ENCODE results near the gene TRPV4. TPM values are rescaled to one million over a fixed set of nuclear protein-coding genes. Genes with fewer than 3 reads are reported as not detected.

Gene TRPV4
- total RNA-seq, 1 experiment from 2014 or later: 2.9 TPM

- Mint-ChIP-seq H3K4me3 (no peak overlapping the region), H3K36me3 (no peaks in the 10 kb centered on the region), H3K27me3 (ENCODE audit: low read depth) (no peaks in the 10 kb centered on the region; the same call in none of the 2 replicates), H3K9me3 (no peaks in the 10 kb centered on the region), H3K4me1 (peaks cover 3% of the 10 kb centered on the region; the same call in 1 of the 2 replicates), H3K27ac (no peak overlapping the region)
- ATAC-seq (no peak), DNase-seq (ENCODE audit: low spot score) (no peak)
- TF ChIP-seq, protein P1, sequence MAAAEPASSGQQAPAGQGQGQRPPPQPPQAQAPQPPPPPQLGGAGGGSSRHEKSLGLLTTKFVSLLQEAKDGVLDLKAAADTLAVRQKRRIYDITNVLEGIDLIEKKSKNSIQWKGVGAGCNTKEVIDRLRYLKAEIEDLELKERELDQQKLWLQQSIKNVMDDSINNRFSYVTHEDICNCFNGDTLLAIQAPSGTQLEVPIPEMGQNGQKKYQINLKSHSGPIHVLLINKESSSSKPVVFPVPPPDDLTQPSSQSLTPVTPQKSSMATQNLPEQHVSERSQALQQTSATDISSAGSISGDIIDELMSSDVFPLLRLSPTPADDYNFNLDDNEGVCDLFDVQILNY (CRISPR knock-in tag; IDR thresholded peaks at IDR 0.05): no peak
- TF ChIP-seq ZNF423 (CRISPR knock-in tag; IDR thresholded peaks at IDR 0.05): no peak
- TF ChIP-seq ZNF219 (CRISPR knock-in tag; IDR thresholded peaks at IDR 0.05; ENCODE audit: borderline replicate concordance): no peak
- TF ChIP-seq MLX (CRISPR knock-in tag; IDR thresholded peaks at IDR 0.05): no peak
- TF ChIP-seq RELA (CRISPR knock-in tag; IDR thresholded peaks at IDR 0.05; ENCODE audit: borderline replicate concordance): no peak
- TF ChIP-seq ETV6 (CRISPR knock-in tag; IDR thresholded peaks at IDR 0.05): no peak
- no peak for TF ChIP-seq OVOL2 (CRISPR knock-in tag; IDR thresholded peaks at IDR 0.05; ENCODE audit: borderline replicate concordance)
- TF ChIP-seq ZNF263 (CRISPR knock-in tag; IDR thresholded peaks at IDR 0.05; ENCODE audit: low read depth): no peak
- no peak for TF ChIP-seq FOXP1 (CRISPR knock-in tag; IDR thresholded peaks at IDR 0.05; ENCODE audit: borderline replicate concordance)
- TF ChIP-seq HMGA2 (CRISPR knock-in tag; IDR thresholded peaks at IDR 0.05): no peak
- TF ChIP-seq IRF2 (CRISPR knock-in tag; IDR thresholded peaks at IDR 0.05; ENCODE audit: borderline replicate concordance, low read depth): no peak
- TF ChIP-seq, protein P2, sequence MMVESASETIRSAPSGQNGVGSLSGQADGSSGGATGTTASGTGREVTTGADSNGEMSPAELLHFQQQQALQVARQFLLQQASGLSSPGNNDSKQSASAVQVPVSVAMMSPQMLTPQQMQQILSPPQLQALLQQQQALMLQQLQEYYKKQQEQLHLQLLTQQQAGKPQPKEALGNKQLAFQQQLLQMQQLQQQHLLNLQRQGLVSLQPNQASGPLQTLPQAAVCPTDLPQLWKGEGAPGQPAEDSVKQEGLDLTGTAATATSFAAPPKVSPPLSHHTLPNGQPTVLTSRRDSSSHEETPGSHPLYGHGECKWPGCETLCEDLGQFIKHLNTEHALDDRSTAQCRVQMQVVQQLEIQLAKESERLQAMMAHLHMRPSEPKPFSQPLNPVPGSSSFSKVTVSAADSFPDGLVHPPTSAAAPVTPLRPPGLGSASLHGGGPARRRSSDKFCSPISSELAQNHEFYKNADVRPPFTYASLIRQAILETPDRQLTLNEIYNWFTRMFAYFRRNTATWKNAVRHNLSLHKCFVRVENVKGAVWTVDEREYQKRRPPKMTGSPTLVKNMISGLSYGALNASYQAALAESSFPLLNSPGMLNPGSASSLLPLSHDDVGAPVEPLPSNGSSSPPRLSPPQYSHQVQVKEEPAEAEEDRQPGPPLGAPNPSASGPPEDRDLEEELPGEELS (CRISPR knock-in tag; IDR thresholded peaks at IDR 0.05): no peak
- TF ChIP-seq NFYB (CRISPR knock-in tag; conservative IDR thresholded peaks at IDR 0.05; ENCODE audit: low read depth): no peak
- ChIA-PET POLR2A (no interaction called here), CTCF (no interaction called here)
Measured at GRCh38 chr12:109789526-109790048, 43.6 kb downstream of the TRPV4 start.

GRCh38 chr12:109786799-109787198 is 46.4 kb downstream of the TRPV4 start:
- H3K4me1 Mint-ChIP-seq: 0 out of 2 replicates have a peak, but pooled peaks cover 3% of the 10 kb centered on the region
- ChIA-PET POLR2A (no interaction called here), CTCF (interaction anchor here (1.0 to 1.6 kb wide), 3 partner anchors 9 to 189 kb away, joined by 3 to 5 read pairs (median 5); no protein-coding TSS in a partner anchor)
- H3K4me3 Mint-ChIP-seq: no peak overlapping the region
- H3K27me3 Mint-ChIP-seq (ENCODE audit: low read depth): no peaks in the 10 kb centered on the region; the same call in 1 of the 2 replicates
- no peaks in the 10 kb centered on the region for H3K36me3 Mint-ChIP-seq
- no peak for DNase-seq (ENCODE audit: low spot score)
- no peaks in the 10 kb centered on the region for H3K9me3 Mint-ChIP-seq
- H3K27ac Mint-ChIP-seq: no peak overlapping the region
- no peak for ATAC-seq
- TF ChIP-seq, protein P3, sequence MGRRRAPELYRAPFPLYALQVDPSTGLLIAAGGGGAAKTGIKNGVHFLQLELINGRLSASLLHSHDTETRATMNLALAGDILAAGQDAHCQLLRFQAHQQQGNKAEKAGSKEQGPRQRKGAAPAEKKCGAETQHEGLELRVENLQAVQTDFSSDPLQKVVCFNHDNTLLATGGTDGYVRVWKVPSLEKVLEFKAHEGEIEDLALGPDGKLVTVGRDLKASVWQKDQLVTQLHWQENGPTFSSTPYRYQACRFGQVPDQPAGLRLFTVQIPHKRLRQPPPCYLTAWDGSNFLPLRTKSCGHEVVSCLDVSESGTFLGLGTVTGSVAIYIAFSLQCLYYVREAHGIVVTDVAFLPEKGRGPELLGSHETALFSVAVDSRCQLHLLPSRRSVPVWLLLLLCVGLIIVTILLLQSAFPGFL (CRISPR knock-in tag; IDR thresholded peaks at IDR 0.05; ENCODE audit: borderline replicate concordance): no peak
- TF ChIP-seq ZNF423 (CRISPR knock-in tag; IDR thresholded peaks at IDR 0.05): no peak
- TF ChIP-seq JAZF1 (CRISPR knock-in tag; IDR thresholded peaks at IDR 0.05): no peak
- TF ChIP-seq IRF2 (CRISPR knock-in tag; IDR thresholded peaks at IDR 0.05; ENCODE audit: borderline replicate concordance, low read depth): no peak
- TF ChIP-seq NFYB (CRISPR knock-in tag; conservative IDR thresholded peaks at IDR 0.05; ENCODE audit: low read depth): no peak
- TF ChIP-seq, protein P4, sequence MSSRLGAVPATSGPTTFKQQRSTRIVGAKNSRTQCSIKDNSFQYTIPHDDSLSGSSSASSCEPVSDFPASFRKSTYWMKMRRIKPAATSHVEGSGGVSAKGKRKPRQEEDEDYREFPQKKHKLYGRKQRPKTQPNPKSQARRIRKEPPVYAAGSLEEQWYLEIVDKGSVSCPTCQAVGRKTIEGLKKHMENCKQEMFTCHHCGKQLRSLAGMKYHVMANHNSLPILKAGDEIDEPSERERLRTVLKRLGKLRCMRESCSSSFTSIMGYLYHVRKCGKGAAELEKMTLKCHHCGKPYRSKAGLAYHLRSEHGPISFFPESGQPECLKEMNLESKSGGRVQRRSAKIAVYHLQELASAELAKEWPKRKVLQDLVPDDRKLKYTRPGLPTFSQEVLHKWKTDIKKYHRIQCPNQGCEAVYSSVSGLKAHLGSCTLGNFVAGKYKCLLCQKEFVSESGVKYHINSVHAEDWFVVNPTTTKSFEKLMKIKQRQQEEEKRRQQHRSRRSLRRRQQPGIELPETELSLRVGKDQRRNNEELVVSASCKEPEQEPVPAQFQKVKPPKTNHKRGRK (CRISPR knock-in tag; IDR thresholded peaks at IDR 0.05; ENCODE audit: borderline replicate concordance): no peak
- no peak for TF ChIP-seq EMX1 (CRISPR knock-in tag; IDR thresholded peaks at IDR 0.05)
- no peak for TF ChIP-seq FOXJ3 (CRISPR knock-in tag; IDR thresholded peaks at IDR 0.05; ENCODE audit: borderline replicate concordance)
- no peak for TF ChIP-seq NR2C2 (CRISPR knock-in tag; IDR thresholded peaks at IDR 0.05)
- TF ChIP-seq ATF2 (CRISPR knock-in tag; IDR thresholded peaks at IDR 0.05; ENCODE audit: borderline replicate concordance, low read depth): no peak
- TF ChIP-seq ZNF219 (CRISPR knock-in tag; IDR thresholded peaks at IDR 0.05; ENCODE audit: borderline replicate concordance): no peak
- TF ChIP-seq, protein P1 (CRISPR knock-in tag; IDR thresholded peaks at IDR 0.05): no peak
- TF ChIP-seq PRRX2 (CRISPR knock-in tag; IDR thresholded peaks at IDR 0.05): no peak
- TF ChIP-seq, protein P5, sequence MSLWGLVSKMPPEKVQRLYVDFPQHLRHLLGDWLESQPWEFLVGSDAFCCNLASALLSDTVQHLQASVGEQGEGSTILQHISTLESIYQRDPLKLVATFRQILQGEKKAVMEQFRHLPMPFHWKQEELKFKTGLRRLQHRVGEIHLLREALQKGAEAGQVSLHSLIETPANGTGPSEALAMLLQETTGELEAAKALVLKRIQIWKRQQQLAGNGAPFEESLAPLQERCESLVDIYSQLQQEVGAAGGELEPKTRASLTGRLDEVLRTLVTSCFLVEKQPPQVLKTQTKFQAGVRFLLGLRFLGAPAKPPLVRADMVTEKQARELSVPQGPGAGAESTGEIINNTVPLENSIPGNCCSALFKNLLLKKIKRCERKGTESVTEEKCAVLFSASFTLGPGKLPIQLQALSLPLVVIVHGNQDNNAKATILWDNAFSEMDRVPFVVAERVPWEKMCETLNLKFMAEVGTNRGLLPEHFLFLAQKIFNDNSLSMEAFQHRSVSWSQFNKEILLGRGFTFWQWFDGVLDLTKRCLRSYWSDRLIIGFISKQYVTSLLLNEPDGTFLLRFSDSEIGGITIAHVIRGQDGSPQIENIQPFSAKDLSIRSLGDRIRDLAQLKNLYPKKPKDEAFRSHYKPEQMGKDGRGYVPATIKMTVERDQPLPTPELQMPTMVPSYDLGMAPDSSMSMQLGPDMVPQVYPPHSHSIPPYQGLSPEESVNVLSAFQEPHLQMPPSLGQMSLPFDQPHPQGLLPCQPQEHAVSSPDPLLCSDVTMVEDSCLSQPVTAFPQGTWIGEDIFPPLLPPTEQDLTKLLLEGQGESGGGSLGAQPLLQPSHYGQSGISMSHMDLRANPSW (CRISPR knock-in tag; conservative IDR thresholded peaks at IDR 0.05; ENCODE audit: low read depth): no peak
